ENCODE data around the gene STARD10. TPM values are rescaled to one million over a fixed set of nuclear protein-coding genes. Genes with fewer than 3 reads are reported as not detected.

STARD10 gene
- total RNA-seq, 6 experiments from 2014 or later, result 282 to 525 (median 330) TPM

GRCh38 chr11:72833811-72834493 lies 40.1 kb upstream of the STARD10 start:
- no peak for ATAC-seq
- Histone ChIP-seq H3K27ac (peak overlapping the region; percentile 8 to 39 (median 39)), H3K9me3 (no peaks in the 10 kb centered on the region), H3K4me1 (peaks cover 0 to 4% (median 0%) of the 10 kb centered on the region in 4 donors), H3K36me3 (peaks cover 0 to 19% (median 8%) of the 10 kb centered on the region in 4 donors), H3K4me3 (no peak overlapping the region), H3K27me3 (no peaks in the 10 kb centered on the region)
- 53% methylated on average over 7 of the region's 8 CpGs for WGBS (ENCODE audit: insufficient coverage, low coverage, low lambda C conversion rate, missing lambda C conversion rate)
- DNase-seq, result no peak
- TF ChIP-seq POLR2A (IDR thresholded peaks at IDR 0.05) (no peak), CTCF (IDR thresholded peaks at IDR 0.05) (no peak)
- intact Hi-C loops (cut with DNase I), result loop anchor here in 1 of 2 donors (5.0 to 10.0 kb wide), 2 partner anchors 343 to 411 kb away; no protein-coding TSS in a partner anchor

GRCh38 chr11:72833083-72833733 lies 39.4 kb upstream of the STARD10 start:
- H3K27me3 ChIP-seq, result no peaks in the 10 kb centered on the region
- TF ChIP-seq CTCF (IDR thresholded peaks at IDR 0.05), result no peak
- no peak for TF ChIP-seq POLR2A (IDR thresholded peaks at IDR 0.05)
- WGBS (ENCODE audit: insufficient coverage, low coverage, low lambda C conversion rate, missing lambda C conversion rate), result 100% methylated on average over 5 of the region's 5 CpGs
- ATAC-seq, result no peak
- intact Hi-C loops (cut with DNase I), result loop anchor here in 1 of 2 donors (5.0 to 10.0 kb wide), 2 partner anchors 344 to 412 kb away; no protein-coding TSS in a partner anchor
- DNase-seq, result no peak
- peaks cover 0 to 12% (median 6%) of the 10 kb centered on the region in 4 donors for H3K36me3 ChIP-seq
- peaks cover 0 to 11% (median 3%) of the 10 kb centered on the region in 4 donors for H3K4me1 ChIP-seq
- no peaks in the 10 kb centered on the region for H3K9me3 ChIP-seq
- no peak overlapping the region for H3K4me3 ChIP-seq
- peak overlapping the region; percentile 8 to 44 (median 39) for H3K27ac ChIP-seq

- intact Hi-C loops (cut with DNase I), result loop anchor here in 1 of 2 donors (5.0 to 10.0 kb wide), 2 partner anchors 345 to 412 kb away; no protein-coding TSS in a partner anchor
- no peak for DNase-seq
- Histone ChIP-seq H3K27ac (peak overlapping the region; percentile 13 to 26 (median 24)), H3K36me3 (peaks cover 0 to 5% (median 2%) of the 10 kb centered on the region in 4 donors), H3K9me3 (no peaks in the 10 kb centered on the region), H3K27me3 (no peaks in the 10 kb centered on the region), H3K4me1 (peaks cover 0 to 18% (median 7%) of the 10 kb centered on the region in 4 donors), H3K4me3 (no peak overlapping the region)
- no peak for TF ChIP-seq CTCF (IDR thresholded peaks at IDR 0.05)
- no peak for TF ChIP-seq POLR2A (IDR thresholded peaks at IDR 0.05)
- no peak for ATAC-seq
- 69% methylated on average over 3 of the region's 9 CpGs for WGBS (ENCODE audit: insufficient coverage, low coverage, low lambda C conversion rate, missing lambda C conversion rate)
Measured at GRCh38 chr11:72832301-72833082, 38.6 kb upstream of the STARD10 start.

GRCh38 chr11:72831521-72832300 lies 37.9 kb upstream of the STARD10 start:
- TF ChIP-seq POLR2A (IDR thresholded peaks at IDR 0.05) (no peak), CTCF (IDR thresholded peaks at IDR 0.05) (peak; percentile 92 to 95 (median 93))
- no peak overlapping the region for H3K4me3 ChIP-seq
- DNase-seq (peak; percentile 73 to 84 (median 80)), ATAC-seq (peak; percentile 71 to 85 (median 80))
- H3K27ac ChIP-seq, result peak overlapping the region; percentile 13 to 26 (median 24)
- intact Hi-C loops (cut with DNase I), result loop anchor here in 1 of 2 donors (5.0 to 10.0 kb wide), 2 partner anchors 346 to 413 kb away; no protein-coding TSS in a partner anchor
- H3K27me3 ChIP-seq, result no peaks in the 10 kb centered on the region
- 19% methylated on average over 5 of the region's 13 CpGs for WGBS (ENCODE audit: insufficient coverage, low coverage, low lambda C conversion rate, missing lambda C conversion rate)
- peaks cover 0 to 19% (median 7%) of the 10 kb centered on the region in 4 donors for H3K4me1 ChIP-seq
- H3K36me3 ChIP-seq, result no peaks in the 10 kb centered on the region
- H3K9me3 ChIP-seq, result no peaks in the 10 kb centered on the region
